NCI-H146 treated with DMSO at 0.1 percent for 48 hours (cell line): ENCODE measurements around the gene MORN3.
A peak's percentile ranks its signal among the peaks of the same experiment; 100 is the strongest.
"Not testable (repeated sequence)": the region's sequence is repeated elsewhere in the genome, so short reads cannot be mapped to it uniquely, and the experiment has no call there.

Source experiments
- DNase-seq: peaks from one replicate; lab custom pipeline; 2025; ENCODE audit not compliant: unreplicated experiment; lab: John Stamatoyannopoulos, UW

The MORN3 gene

GRCh38 chr12:121648458-121649028 is 20.9 kb downstream of the MORN3 start:
- no peak for DNase-seq

GRCh38 chr12:121641343-121641630 is 28.2 kb downstream of the MORN3 start:
- DNase-seq: no peak

GRCh38 chr12:121638298-121639202 is 30.9 kb downstream of the MORN3 start:
- no peak for DNase-seq

GRCh38 chr12:121637231-121637914 is 32.1 kb downstream of the MORN3 start:
- no peak for DNase-seq

- no peak for DNase-seq
Measured at GRCh38 chr12:121634836-121635235, 34.6 kb downstream of the MORN3 start.

- DNase-seq: not testable (repeated sequence)
Measured at GRCh38 chr12:121633833-121634196, 35.6 kb downstream of the MORN3 start.

GRCh38 chr12:121632069-121632970 is 37.1 kb downstream of the MORN3 start:
- no peak for DNase-seq

GRCh38 chr12:121630791-121631355 is 38.6 kb downstream of the MORN3 start:
- no peak for DNase-seq

- no peak for DNase-seq
Measured at GRCh38 chr12:121628536-121628935, 40.9 kb downstream of the MORN3 start.

- DNase-seq: no peak
Measured at GRCh38 chr12:121628037-121628436, 41.4 kb downstream of the MORN3 start.

GRCh38 chr12:121626853-121627640 is 42.4 kb downstream of the MORN3 start:
- DNase-seq: peak; percentile 40

GRCh38 chr12:121626087-121626852 is 43.2 kb downstream of the MORN3 start, which contains the start of gene ORAI1:
Gene ORAI1 (plus strand): TSS chr12:121626530.
- DNase-seq: peak; percentile 81

- DNase-seq: no peak
Measured at GRCh38 chr12:121620333-121620891, 49.0 kb downstream of the MORN3 start.

- DNase-seq: no peak
Measured at GRCh38 chr12:121618659-121619233, 50.7 kb downstream of the MORN3 start.

GRCh38 chr12:121614872-121615467 is 54.5 kb downstream of the MORN3 start:
- no peak for DNase-seq

GRCh38 chr12:121613462-121613861 is 56.0 kb downstream of the MORN3 start:
- DNase-seq: no peak

GRCh38 chr12:121611306-121611705 is 58.1 kb downstream of the MORN3 start:
- no peak for DNase-seq
